WTC11 (cell line): ENCODE data around the gene KRR1. TPM values are rescaled to one million over a fixed set of nuclear protein-coding genes. Genes with fewer than 3 reads are reported as not detected.

Source experiments
- ATAC-seq: fragments of 200-7000 bp; cut with Tn5 transposase; 2 replicates; pipeline ENCODE4 v1.10.0; 2021; ENCODE audit warnings: mild to moderate bottlenecking, moderate library complexity
- CTCF ChIA-PET: fragments of 300-600 bp; sonication (Branson Sonifier 250); formaldehyde crosslinking; loops from one replicate; lab custom pipeline; 2021; ENCODE audit warnings: antibody characterized with exemption; lab: Charles Lee
- POLR2A ChIA-PET: fragments of 350-600 bp; sonication (Branson Sonifier 250); formaldehyde crosslinking; loops from one replicate; lab custom pipeline; 2021; ENCODE audit warnings: antibody characterized with exemption; lab: Charles Lee
- DNase-seq: peaks from one replicate; pipeline ENCODE4 v3.0.0; 2021; ENCODE audit warnings: low spot score
- H3K27ac Mint-ChIP-seq: 2 replicates; pipeline ENCODE4 v1.8.0; 2021; ENCODE audit warnings: mixed read lengths
- H3K27me3 Mint-ChIP-seq: 2 replicates; pipeline ENCODE4 v1.8.0; 2021; ENCODE audit warnings: low read depth, mild to moderate bottlenecking, moderate library complexity, mixed read lengths
- H3K36me3 Mint-ChIP-seq: 2 replicates; pipeline ENCODE4 v1.8.0; 2021; ENCODE audit warnings: mixed read lengths
- H3K4me1 Mint-ChIP-seq: 2 replicates; pipeline ENCODE4 v1.8.0; 2022; ENCODE audit warnings: mixed read lengths
- H3K4me3 Mint-ChIP-seq: 2 replicates; pipeline ENCODE4 v1.8.0; 2021; ENCODE audit warnings: mild to moderate bottlenecking, moderate library complexity, mixed read lengths
- H3K9me3 Mint-ChIP-seq: 2 replicates; pipeline ENCODE4 v1.8.0; 2021; ENCODE audit warnings: mixed read lengths
- ELF4 ChIP-seq: sonication (generic); formaldehyde crosslinking; IDR thresholded peaks from 2 replicates; pipeline ENCODE4 v1.8.1; 2022; ENCODE audit warnings: low read depth, mild to moderate bottlenecking, moderate library complexity, missing genetic modification reagents
- FOXK1 ChIP-seq: sonication (generic); formaldehyde crosslinking; IDR thresholded peaks from 2 replicates; pipeline ENCODE4 v1.8.0; 2022; ENCODE audit warnings: mild to moderate bottlenecking, moderate library complexity, missing genetic modification reagents
- FOXP1 ChIP-seq: sonication (generic); formaldehyde crosslinking; IDR thresholded peaks from 2 replicates; pipeline ENCODE4 v1.8.0; 2022; ENCODE audit warnings: missing genetic modification reagents, mild to moderate bottlenecking, moderate library complexity, borderline replicate concordance
- GRHL2 ChIP-seq: fragments of 250-450 bp; sonication (Bioruptor Pico); IDR thresholded peaks from 2 replicates; pipeline ENCODE4 v1.8.0; 2022; ENCODE audit warnings: mild to moderate bottlenecking, moderate library complexity; ENCODE audit not compliant: insufficient replicate concordance, severe bottlenecking
- HMGA2 ChIP-seq: fragments of 250-450 bp; sonication (Bioruptor Pico); IDR thresholded peaks from 2 replicates; pipeline ENCODE4 v1.4.0; 2021; ENCODE audit warnings: mild to moderate bottlenecking, moderate library complexity
- IRF2 ChIP-seq: sonication (generic); formaldehyde crosslinking; IDR thresholded peaks from 2 replicates; pipeline ENCODE4 v1.8.0; 2022; ENCODE audit warnings: low read depth, missing genetic modification reagents, borderline replicate concordance
- NFYB ChIP-seq: sonication (generic); formaldehyde crosslinking; conservative IDR thresholded peaks from 2 replicates; pipeline ENCODE4 v1.8.0; 2022; ENCODE audit warnings: low read depth, missing genetic modification reagents
- NR3C1 ChIP-seq: sonication (generic); formaldehyde crosslinking; conservative IDR thresholded peaks from 2 replicates; pipeline ENCODE4 v1.8.1; 2023; ENCODE audit warnings: low read depth, mild to moderate bottlenecking, missing genetic modification reagents
- RELA ChIP-seq: sonication (generic); formaldehyde crosslinking; IDR thresholded peaks from 2 replicates; pipeline ENCODE4 v1.8.1; 2022; ENCODE audit warnings: missing genetic modification reagents, mild to moderate bottlenecking, borderline replicate concordance
- TP53 ChIP-seq: sonication (generic); formaldehyde crosslinking; IDR thresholded peaks from 2 replicates; pipeline ENCODE4 v1.8.1; 2023; ENCODE audit warnings: mild to moderate bottlenecking, missing genetic modification reagents
- total RNA-seq: library from RNA; stranded (reverse); gene quantifications from 3 replicates; pipeline ENCODE4 v1.2.3, GENCODE V29; 2021
- TF ChIP-seq, protein P1 (sequence below): sonication (generic); formaldehyde crosslinking; IDR thresholded peaks from 2 replicates; pipeline ENCODE4 v1.8.1; 2022; ENCODE audit warnings: missing genetic modification reagents, borderline replicate concordance
- TF ChIP-seq, protein P2 (sequence below): sonication (generic); formaldehyde crosslinking; IDR thresholded peaks from 2 replicates; pipeline ENCODE4 v1.8.0; 2022; ENCODE audit warnings: mild to moderate bottlenecking, missing genetic modification reagents
- TF ChIP-seq, protein P3 (sequence below): fragments of 200-600 bp; IDR thresholded peaks from 2 replicates; pipeline ENCODE4 v1.8.0; 2022; ENCODE audit warnings: antibody characterized with exemption
- TF ChIP-seq, protein P4 (sequence below): sonication (generic); formaldehyde crosslinking; IDR thresholded peaks from 2 replicates; pipeline ENCODE4 v1.8.1; 2022; ENCODE audit warnings: low read depth, mild to moderate bottlenecking, moderate library complexity, missing genetic modification reagents, borderline replicate concordance
- TF ChIP-seq, protein P5 (sequence below): sonication (generic); formaldehyde crosslinking; IDR thresholded peaks from 2 replicates; pipeline ENCODE4 v1.8.0; 2022; ENCODE audit warnings: missing genetic modification reagents
- TF ChIP-seq, protein P6 (sequence below): sonication (generic); formaldehyde crosslinking; IDR thresholded peaks from 2 replicates; pipeline ENCODE4 v1.8.1; 2022; ENCODE audit warnings: mild to moderate bottlenecking, moderate library complexity, missing genetic modification reagents
- TF ChIP-seq, protein P7 (sequence below): sonication (generic); formaldehyde crosslinking; conservative IDR thresholded peaks from 2 replicates; pipeline ENCODE4 v1.8.1; 2022; ENCODE audit warnings: mild to moderate bottlenecking, missing genetic modification reagents
- TF ChIP-seq, protein P8 (sequence below): sonication (generic); formaldehyde crosslinking; IDR thresholded peaks from 2 replicates; pipeline ENCODE4 v1.8.0; 2023; ENCODE audit warnings: missing genetic modification reagents, mild to moderate bottlenecking, borderline replicate concordance
- TF ChIP-seq, protein P9 (sequence below): fragments of 250-450 bp; sonication (Bioruptor Pico); IDR thresholded peaks from 2 replicates; pipeline ENCODE4 v2.1.2; 2022; ENCODE audit warnings: mild to moderate bottlenecking, moderate library complexity

KRR1 gene
- total RNA-seq, 1 experiment from 2014 or later, result 59.6 TPM

DNA sequence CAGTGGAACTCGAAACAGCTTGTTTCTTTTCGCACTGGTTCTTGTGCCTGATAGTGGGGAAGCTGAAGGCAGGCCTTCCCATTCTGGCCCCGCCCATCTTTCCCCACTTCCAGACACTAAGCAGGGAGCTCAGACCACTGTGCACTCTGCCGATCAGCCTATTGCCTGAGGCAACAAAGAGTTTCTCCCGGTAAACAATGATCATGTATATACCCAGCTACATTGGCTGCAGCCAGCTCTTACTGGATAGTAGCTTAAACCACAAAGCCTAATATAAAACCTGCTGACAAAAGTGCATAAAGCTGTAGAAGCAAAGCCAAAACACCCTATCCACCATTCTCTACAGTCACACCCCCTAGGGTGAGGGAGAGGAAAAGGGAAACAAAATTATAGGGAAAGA lies 55.6 kb downstream of the KRR1 start (continued):
- TF ChIP-seq, protein P1, sequence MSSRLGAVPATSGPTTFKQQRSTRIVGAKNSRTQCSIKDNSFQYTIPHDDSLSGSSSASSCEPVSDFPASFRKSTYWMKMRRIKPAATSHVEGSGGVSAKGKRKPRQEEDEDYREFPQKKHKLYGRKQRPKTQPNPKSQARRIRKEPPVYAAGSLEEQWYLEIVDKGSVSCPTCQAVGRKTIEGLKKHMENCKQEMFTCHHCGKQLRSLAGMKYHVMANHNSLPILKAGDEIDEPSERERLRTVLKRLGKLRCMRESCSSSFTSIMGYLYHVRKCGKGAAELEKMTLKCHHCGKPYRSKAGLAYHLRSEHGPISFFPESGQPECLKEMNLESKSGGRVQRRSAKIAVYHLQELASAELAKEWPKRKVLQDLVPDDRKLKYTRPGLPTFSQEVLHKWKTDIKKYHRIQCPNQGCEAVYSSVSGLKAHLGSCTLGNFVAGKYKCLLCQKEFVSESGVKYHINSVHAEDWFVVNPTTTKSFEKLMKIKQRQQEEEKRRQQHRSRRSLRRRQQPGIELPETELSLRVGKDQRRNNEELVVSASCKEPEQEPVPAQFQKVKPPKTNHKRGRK (CRISPR knock-in tag), result no peak
- TF ChIP-seq, all 79 proteins: peak for 0

DNA sequence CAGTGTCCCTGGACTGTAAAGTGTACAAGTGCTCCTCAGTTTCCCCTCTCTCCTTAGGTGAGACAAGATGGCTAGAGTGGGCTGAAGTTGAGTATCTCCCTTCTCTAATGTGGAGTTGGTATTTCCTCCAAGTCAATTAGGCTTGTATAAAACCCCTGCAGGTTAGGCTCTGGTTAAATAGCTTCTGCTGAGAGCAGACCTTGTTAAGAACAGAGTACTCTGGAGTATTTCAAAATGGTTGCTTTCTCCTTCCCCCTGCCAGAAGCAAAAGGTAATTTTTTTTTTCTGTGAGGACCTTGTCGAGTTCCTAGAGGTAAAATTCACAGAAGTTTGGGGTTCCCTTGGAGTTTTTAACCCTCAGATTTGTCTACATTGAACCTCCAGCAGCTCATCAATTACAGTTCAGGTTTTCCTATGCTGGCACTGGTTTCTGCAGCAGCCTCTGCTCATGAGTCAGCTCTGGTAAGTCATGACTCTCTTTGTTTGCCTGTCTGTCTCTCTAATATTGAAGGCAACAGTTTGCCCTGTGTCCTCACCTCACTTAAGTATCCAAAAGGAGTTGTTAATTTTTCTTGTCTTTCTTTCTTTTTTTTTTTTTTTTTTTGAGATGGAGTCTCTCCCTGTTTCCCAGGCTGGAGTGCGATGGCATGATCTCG lies 58.6 kb downstream of the KRR1 start:
- Mint-ChIP-seq H3K27me3 (no peaks in the 10 kb centered on the region), H3K27ac (no peak overlapping the region), H3K9me3 (peaks cover 24% of the 10 kb centered on the region), H3K36me3 (peaks cover 17% of the 10 kb centered on the region), H3K4me3 (no peak overlapping the region), H3K4me1 (no peaks in the 10 kb centered on the region)
- ATAC-seq, result no peak
- no peak for DNase-seq
- CTCF ChIA-PET, result no interaction called here
- POLR2A ChIA-PET, result no interaction called here
- TF ChIP-seq, protein P2, sequence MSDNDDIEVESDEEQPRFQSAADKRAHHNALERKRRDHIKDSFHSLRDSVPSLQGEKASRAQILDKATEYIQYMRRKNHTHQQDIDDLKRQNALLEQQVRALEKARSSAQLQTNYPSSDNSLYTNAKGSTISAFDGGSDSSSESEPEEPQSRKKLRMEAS, result no peak
- TF ChIP-seq RELA (CRISPR knock-in tag) (no peak), NFYB (CRISPR knock-in tag) (no peak), FOXK1 (CRISPR knock-in tag) (no peak), GRHL2 (no peak), HMGA2 (CRISPR knock-in tag) (no peak), NR3C1 (CRISPR knock-in tag) (no peak), ELF4 (no peak), IRF2 (CRISPR knock-in tag) (no peak), TP53 (CRISPR knock-in tag) (no peak), FOXP1 (CRISPR knock-in tag) (no peak)
- TF ChIP-seq, protein P3, sequence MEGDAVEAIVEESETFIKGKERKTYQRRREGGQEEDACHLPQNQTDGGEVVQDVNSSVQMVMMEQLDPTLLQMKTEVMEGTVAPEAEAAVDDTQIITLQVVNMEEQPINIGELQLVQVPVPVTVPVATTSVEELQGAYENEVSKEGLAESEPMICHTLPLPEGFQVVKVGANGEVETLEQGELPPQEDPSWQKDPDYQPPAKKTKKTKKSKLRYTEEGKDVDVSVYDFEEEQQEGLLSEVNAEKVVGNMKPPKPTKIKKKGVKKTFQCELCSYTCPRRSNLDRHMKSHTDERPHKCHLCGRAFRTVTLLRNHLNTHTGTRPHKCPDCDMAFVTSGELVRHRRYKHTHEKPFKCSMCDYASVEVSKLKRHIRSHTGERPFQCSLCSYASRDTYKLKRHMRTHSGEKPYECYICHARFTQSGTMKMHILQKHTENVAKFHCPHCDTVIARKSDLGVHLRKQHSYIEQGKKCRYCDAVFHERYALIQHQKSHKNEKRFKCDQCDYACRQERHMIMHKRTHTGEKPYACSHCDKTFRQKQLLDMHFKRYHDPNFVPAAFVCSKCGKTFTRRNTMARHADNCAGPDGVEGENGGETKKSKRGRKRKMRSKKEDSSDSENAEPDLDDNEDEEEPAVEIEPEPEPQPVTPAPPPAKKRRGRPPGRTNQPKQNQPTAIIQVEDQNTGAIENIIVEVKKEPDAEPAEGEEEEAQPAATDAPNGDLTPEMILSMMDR, result no peak
- TF ChIP-seq, protein P4, sequence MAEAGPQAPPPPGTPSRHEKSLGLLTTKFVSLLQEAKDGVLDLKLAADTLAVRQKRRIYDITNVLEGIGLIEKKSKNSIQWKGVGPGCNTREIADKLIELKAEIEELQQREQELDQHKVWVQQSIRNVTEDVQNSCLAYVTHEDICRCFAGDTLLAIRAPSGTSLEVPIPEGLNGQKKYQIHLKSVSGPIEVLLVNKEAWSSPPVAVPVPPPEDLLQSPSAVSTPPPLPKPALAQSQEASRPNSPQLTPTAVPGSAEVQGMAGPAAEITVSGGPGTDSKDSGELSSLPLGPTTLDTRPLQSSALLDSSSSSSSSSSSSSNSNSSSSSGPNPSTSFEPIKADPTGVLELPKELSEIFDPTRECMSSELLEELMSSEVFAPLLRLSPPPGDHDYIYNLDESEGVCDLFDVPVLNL, result no peak
- TF ChIP-seq, protein P5, sequence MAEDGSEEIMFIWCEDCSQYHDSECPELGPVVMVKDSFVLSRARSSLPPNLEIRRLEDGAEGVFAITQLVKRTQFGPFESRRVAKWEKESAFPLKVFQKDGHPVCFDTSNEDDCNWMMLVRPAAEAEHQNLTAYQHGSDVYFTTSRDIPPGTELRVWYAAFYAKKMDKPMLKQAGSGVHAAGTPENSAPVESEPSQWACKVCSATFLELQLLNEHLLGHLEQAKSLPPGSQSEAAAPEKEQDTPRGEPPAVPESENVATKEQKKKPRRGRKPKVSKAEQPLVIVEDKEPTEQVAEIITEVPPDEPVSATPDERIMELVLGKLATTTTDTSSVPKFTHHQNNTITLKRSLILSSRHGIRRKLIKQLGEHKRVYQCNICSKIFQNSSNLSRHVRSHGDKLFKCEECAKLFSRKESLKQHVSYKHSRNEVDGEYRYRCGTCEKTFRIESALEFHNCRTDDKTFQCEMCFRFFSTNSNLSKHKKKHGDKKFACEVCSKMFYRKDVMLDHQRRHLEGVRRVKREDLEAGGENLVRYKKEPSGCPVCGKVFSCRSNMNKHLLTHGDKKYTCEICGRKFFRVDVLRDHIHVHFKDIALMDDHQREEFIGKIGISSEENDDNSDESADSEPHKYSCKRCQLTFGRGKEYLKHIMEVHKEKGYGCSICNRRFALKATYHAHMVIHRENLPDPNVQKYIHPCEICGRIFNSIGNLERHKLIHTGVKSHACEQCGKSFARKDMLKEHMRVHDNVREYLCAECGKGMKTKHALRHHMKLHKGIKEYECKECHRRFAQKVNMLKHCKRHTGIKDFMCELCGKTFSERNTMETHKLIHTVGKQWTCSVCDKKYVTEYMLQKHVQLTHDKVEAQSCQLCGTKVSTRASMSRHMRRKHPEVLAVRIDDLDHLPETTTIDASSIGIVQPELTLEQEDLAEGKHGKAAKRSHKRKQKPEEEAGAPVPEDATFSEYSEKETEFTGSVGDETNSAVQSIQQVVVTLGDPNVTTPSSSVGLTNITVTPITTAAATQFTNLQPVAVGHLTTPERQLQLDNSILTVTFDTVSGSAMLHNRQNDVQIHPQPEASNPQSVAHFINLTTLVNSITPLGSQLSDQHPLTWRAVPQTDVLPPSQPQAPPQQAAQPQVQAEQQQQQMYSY (CRISPR knock-in tag), result no peak
- TF ChIP-seq, protein P6, sequence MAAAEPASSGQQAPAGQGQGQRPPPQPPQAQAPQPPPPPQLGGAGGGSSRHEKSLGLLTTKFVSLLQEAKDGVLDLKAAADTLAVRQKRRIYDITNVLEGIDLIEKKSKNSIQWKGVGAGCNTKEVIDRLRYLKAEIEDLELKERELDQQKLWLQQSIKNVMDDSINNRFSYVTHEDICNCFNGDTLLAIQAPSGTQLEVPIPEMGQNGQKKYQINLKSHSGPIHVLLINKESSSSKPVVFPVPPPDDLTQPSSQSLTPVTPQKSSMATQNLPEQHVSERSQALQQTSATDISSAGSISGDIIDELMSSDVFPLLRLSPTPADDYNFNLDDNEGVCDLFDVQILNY (CRISPR knock-in tag), result no peak
- TF ChIP-seq, protein P7, sequence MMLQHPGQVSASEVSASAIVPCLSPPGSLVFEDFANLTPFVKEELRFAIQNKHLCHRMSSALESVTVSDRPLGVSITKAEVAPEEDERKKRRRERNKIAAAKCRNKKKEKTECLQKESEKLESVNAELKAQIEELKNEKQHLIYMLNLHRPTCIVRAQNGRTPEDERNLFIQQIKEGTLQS (CRISPR knock-in tag), result no peak
- TF ChIP-seq, protein P8, sequence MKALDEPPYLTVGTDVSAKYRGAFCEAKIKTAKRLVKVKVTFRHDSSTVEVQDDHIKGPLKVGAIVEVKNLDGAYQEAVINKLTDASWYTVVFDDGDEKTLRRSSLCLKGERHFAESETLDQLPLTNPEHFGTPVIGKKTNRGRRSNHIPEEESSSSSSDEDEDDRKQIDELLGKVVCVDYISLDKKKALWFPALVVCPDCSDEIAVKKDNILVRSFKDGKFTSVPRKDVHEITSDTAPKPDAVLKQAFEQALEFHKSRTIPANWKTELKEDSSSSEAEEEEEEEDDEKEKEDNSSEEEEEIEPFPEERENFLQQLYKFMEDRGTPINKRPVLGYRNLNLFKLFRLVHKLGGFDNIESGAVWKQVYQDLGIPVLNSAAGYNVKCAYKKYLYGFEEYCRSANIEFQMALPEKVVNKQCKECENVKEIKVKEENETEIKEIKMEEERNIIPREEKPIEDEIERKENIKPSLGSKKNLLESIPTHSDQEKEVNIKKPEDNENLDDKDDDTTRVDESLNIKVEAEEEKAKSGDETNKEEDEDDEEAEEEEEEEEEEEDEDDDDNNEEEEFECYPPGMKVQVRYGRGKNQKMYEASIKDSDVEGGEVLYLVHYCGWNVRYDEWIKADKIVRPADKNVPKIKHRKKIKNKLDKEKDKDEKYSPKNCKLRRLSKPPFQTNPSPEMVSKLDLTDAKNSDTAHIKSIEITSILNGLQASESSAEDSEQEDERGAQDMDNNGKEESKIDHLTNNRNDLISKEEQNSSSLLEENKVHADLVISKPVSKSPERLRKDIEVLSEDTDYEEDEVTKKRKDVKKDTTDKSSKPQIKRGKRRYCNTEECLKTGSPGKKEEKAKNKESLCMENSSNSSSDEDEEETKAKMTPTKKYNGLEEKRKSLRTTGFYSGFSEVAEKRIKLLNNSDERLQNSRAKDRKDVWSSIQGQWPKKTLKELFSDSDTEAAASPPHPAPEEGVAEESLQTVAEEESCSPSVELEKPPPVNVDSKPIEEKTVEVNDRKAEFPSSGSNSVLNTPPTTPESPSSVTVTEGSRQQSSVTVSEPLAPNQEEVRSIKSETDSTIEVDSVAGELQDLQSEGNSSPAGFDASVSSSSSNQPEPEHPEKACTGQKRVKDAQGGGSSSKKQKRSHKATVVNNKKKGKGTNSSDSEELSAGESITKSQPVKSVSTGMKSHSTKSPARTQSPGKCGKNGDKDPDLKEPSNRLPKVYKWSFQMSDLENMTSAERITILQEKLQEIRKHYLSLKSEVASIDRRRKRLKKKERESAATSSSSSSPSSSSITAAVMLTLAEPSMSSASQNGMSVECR, result no peak
- TF ChIP-seq, protein P9, sequence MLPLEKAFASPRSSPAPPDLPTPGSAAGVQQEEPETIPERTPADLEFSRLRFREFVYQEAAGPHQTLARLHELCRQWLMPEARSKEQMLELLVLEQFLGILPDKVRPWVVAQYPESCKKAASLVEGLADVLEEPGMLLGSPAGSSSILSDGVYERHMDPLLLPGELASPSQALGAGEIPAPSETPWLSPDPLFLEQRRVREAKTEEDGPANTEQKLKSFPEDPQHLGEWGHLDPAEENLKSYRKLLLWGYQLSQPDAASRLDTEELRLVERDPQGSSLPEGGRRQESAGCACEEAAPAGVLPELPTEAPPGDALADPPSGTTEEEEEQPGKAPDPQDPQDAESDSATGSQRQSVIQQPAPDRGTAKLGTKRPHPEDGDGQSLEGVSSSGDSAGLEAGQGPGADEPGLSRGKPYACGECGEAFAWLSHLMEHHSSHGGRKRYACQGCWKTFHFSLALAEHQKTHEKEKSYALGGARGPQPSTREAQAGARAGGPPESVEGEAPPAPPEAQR (CRISPR knock-in tag), result no peak
